ENCODE data around the gene PLSCR1.
"Not testable (repeated sequence)": the region's sequence is repeated elsewhere in the genome, so short reads cannot be mapped to it uniquely, and the experiment has no call there.

PLSCR1 gene

DNA sequence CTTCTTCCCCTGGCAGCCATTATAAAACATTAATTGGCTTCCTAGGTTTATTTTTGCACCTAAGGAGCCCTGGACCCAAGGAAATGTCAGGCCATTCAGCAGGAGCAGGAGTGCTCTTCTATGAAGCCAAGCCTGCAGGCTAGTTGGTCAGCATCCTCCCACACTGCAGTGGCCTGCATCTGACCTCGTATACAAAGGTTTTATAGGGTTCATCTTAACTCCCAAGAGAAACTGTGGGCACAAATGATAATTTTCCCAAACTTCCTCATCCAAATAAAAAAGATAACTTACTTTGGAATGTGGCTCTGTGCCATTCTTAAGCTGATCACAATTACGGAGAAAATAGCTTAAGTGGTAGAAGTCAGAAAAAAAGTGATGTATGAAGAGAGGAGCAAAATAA is 19.4 kb downstream of the PLSCR1 start:
- Histone ChIP-seq H2AK5ac (ENCODE audit: low read length, severe bottlenecking) (no peak overlapping the region), H3K9ac (ENCODE audit: low read length) (no peak overlapping the region), H2AFZ (ENCODE audit: low read depth, low read length) (no peak overlapping the region), H3K27ac (ENCODE audit: low read length, poor library complexity, severe bottlenecking) (no peak overlapping the region), H3K79me1 (replicated peaks; ENCODE audit: low read length, poor library complexity, severe bottlenecking) (peaks cover 2% of the 10 kb centered on the region), H4K8ac (ENCODE audit: low read length) (no peak overlapping the region), H3K27me3 (ENCODE audit: control insufficient read depth in 1 of 2, insufficient read depth in 1 of 2, low read length in 2 of 2) (no peaks in the 10 kb centered on the region), H3K36me3 (ENCODE audit: control insufficient read depth in 1 of 2, insufficient read depth in 2 of 2, low read depth in 1 of 2, low read length in 2 of 2) (peaks cover 0 to 83% of the 10 kb centered on the region in 2 experiments), H3K4me3 (ENCODE audit: insufficient read depth in 1 of 2, low read depth in 1 of 2, low read length in 2 of 2) (no peak overlapping the region), H2BK15ac (ENCODE audit: low read depth, poor library complexity, severe bottlenecking) (no peak overlapping the region), H3K23ac (ENCODE audit: low read length in 2 of 2) (peak overlapping the region in 1 of 2 experiments; percentile 37), H2BK120ac (ENCODE audit: low read depth, low read length) (no peak overlapping the region), H4K91ac (ENCODE audit: low read length) (no peak overlapping the region), H3K9me3 (ENCODE audit: control insufficient read depth, low read length) (no peaks in the 10 kb centered on the region), H3K4me1 (ENCODE audit: control insufficient read depth, insufficient read depth, low read depth, low read length) (peaks cover 1% of the 10 kb centered on the region), H2BK5ac (ENCODE audit: low read depth, low read length, poor library complexity, severe bottlenecking) (no peak overlapping the region), H3K18ac (ENCODE audit: low read depth in 1 of 2, low read length in 2 of 2) (no peak overlapping the region), H3K14ac (ENCODE audit: low read length in 2 of 2) (no peak overlapping the region), H2BK12ac (ENCODE audit: low read length in 2 of 2) (no peak overlapping the region), H3K4me2 (ENCODE audit: low read length, poor library complexity, severe bottlenecking) (no peak overlapping the region), H3K4ac (ENCODE audit: low read depth in 1 of 2, low read length in 2 of 2) (no peak overlapping the region)
- 100% methylated on average over 2 of the region's 2 CpGs for WGBS
- no peak for DNase-seq

- peaks cover 1% of the 10 kb centered on the region for H3K4me1 ChIP-seq (ENCODE audit: control insufficient read depth, insufficient read depth, low read depth, low read length)
- H3K27ac ChIP-seq (ENCODE audit: low read length, poor library complexity, severe bottlenecking): no peak overlapping the region
- peaks cover 1% of the 10 kb centered on the region for H3K79me1 ChIP-seq (replicated peaks; ENCODE audit: low read length, poor library complexity, severe bottlenecking)
- peak; percentile 26 for DNase-seq
- WGBS: 79% methylated on average over 4 of the region's 4 CpGs
- no peak overlapping the region for H3K9ac ChIP-seq (ENCODE audit: low read length)
- H4K91ac ChIP-seq (ENCODE audit: low read length): no peak overlapping the region
- H2AK5ac ChIP-seq (ENCODE audit: low read length, severe bottlenecking): no peak overlapping the region
- H3K9me3 ChIP-seq (ENCODE audit: control insufficient read depth, low read length): no peaks in the 10 kb centered on the region
- peaks cover 0 to 85% of the 10 kb centered on the region in 2 experiments for H3K36me3 ChIP-seq (ENCODE audit: control insufficient read depth in 1 of 2, insufficient read depth in 2 of 2, low read depth in 1 of 2, low read length in 2 of 2)
- H3K18ac ChIP-seq (ENCODE audit: low read depth in 1 of 2, low read length in 2 of 2): no peak overlapping the region
- H2BK120ac ChIP-seq (ENCODE audit: low read depth, low read length): no peak overlapping the region
- H2BK12ac ChIP-seq (ENCODE audit: low read length in 2 of 2): no peak overlapping the region
- H4K8ac ChIP-seq (ENCODE audit: low read length): no peak overlapping the region
- H3K14ac ChIP-seq (ENCODE audit: low read length in 2 of 2): no peak overlapping the region
- H3K23ac ChIP-seq (ENCODE audit: low read length in 2 of 2): no peak overlapping the region
- no peak overlapping the region for H3K4me3 ChIP-seq (ENCODE audit: insufficient read depth in 1 of 2, low read depth in 1 of 2, low read length in 2 of 2)
- H3K4me2 ChIP-seq (ENCODE audit: low read length, poor library complexity, severe bottlenecking): no peak overlapping the region
- H2AFZ ChIP-seq (ENCODE audit: low read depth, low read length): no peak overlapping the region
- H2BK15ac ChIP-seq (ENCODE audit: low read depth, poor library complexity, severe bottlenecking): no peak overlapping the region
- no peaks in the 10 kb centered on the region for H3K27me3 ChIP-seq (ENCODE audit: control insufficient read depth in 1 of 2, insufficient read depth in 1 of 2, low read length in 2 of 2)
- no peak overlapping the region for H3K4ac ChIP-seq (ENCODE audit: low read depth in 1 of 2, low read length in 2 of 2)
- no peak overlapping the region for H2BK5ac ChIP-seq (ENCODE audit: low read depth, low read length, poor library complexity, severe bottlenecking)
These were observed 20.9 kb downstream of the PLSCR1 start for GRCh38 chr3:146523531-146523930.

DNA sequence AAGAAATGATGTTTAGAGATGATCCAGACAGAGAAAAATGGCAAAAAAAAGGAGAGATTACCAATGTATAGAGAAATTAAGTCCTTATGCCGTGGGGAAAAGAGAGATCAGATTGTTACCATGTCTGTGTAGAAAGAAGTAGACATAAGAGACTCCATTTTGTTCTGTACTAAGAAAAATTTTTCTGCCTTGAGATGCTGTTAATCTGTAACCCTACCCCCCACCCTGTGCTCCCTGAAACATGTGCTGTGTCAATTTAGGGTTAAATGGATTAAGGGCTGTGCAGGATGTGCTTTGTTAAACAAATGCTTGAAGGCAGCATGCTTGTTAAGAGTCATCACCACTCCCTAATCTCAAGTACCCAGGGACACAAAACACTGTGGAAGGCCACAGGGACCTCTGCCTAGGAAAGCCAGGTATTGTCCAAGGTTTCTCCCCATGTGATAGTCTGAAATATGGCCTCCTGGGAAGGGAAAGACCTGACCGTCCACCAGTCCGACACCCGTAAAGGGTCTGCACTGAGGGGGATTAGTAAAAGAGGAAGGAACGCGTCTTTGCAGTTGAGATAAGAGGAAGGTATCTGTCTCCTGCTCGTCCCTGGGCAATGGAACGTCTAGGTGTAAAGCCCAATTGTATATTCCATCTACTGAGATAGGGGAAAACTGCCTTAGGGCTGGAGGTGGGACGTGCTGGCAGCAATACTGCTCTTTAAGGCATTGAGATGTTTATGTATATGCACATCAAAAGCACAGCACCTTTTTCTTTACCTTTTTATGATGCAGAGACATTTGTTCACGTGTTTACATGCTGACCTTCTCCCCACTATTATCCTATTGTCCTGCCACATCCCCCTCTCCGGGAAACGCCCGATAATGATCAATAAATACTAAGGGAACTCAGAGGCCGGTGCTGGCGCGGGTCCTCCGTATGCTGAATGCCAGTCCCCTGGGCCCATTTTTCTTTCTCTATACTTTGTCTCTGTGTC is 21.9 kb downstream of the PLSCR1 start:
- H2BK120ac ChIP-seq (ENCODE audit: low read depth, low read length); H4K8ac ChIP-seq (ENCODE audit: low read length); H3K27me3 ChIP-seq (ENCODE audit: control insufficient read depth in 1 of 2, insufficient read depth in 1 of 2, low read length in 2 of 2); H3K18ac ChIP-seq (ENCODE audit: low read depth in 1 of 2, low read length in 2 of 2); H2AFZ ChIP-seq (ENCODE audit: low read depth, low read length); H3K79me1 ChIP-seq (replicated peaks; ENCODE audit: low read length, poor library complexity, severe bottlenecking); H4K91ac ChIP-seq (ENCODE audit: low read length); H2BK12ac ChIP-seq (ENCODE audit: low read length in 2 of 2); H3K4me2 ChIP-seq (ENCODE audit: low read length, poor library complexity, severe bottlenecking); H2BK15ac ChIP-seq (ENCODE audit: low read depth, poor library complexity, severe bottlenecking); H3K4me3 ChIP-seq (ENCODE audit: insufficient read depth in 1 of 2, low read depth in 1 of 2, low read length in 2 of 2); DNase-seq; H2AK5ac ChIP-seq (ENCODE audit: low read length, severe bottlenecking); H3K9ac ChIP-seq (ENCODE audit: low read length); H3K14ac ChIP-seq (ENCODE audit: low read length in 2 of 2); H3K4ac ChIP-seq (ENCODE audit: low read depth in 1 of 2, low read length in 2 of 2); H3K9me3 ChIP-seq (ENCODE audit: control insufficient read depth, low read length); H3K27ac ChIP-seq (ENCODE audit: low read length, poor library complexity, severe bottlenecking); H3K23ac ChIP-seq (ENCODE audit: low read length in 2 of 2); H3K4me1 ChIP-seq (ENCODE audit: control insufficient read depth, insufficient read depth, low read depth, low read length); H2BK5ac ChIP-seq (ENCODE audit: low read depth, low read length, poor library complexity, severe bottlenecking): not testable (repeated sequence)
- H3K36me3 ChIP-seq (ENCODE audit: control insufficient read depth in 1 of 2, insufficient read depth in 2 of 2, low read depth in 1 of 2, low read length in 2 of 2): peaks cover 0 to 85% of the 10 kb centered on the region in 2 experiments
- 80% methylated on average over 16 of the region's 17 CpGs for WGBS

GRCh38 chr3:146521394-146521793 is 23.0 kb downstream of the PLSCR1 start:
- Histone ChIP-seq H3K36me3 (ENCODE audit: control insufficient read depth in 1 of 2, insufficient read depth in 2 of 2, low read depth in 1 of 2, low read length in 2 of 2) (peaks cover 0 to 81% of the 10 kb centered on the region in 2 experiments), H2AK5ac (ENCODE audit: low read length, severe bottlenecking) (no peak overlapping the region), H3K18ac (ENCODE audit: low read depth in 1 of 2, low read length in 2 of 2) (no peak overlapping the region), H2BK12ac (ENCODE audit: low read length in 2 of 2) (no peak overlapping the region), H3K4me3 (ENCODE audit: insufficient read depth in 1 of 2, low read depth in 1 of 2, low read length in 2 of 2) (no peak overlapping the region), H3K4me2 (ENCODE audit: low read length, poor library complexity, severe bottlenecking) (no peak overlapping the region), H3K9me3 (ENCODE audit: control insufficient read depth, low read length) (no peaks in the 10 kb centered on the region), H3K27me3 (ENCODE audit: control insufficient read depth in 1 of 2, insufficient read depth in 1 of 2, low read length in 2 of 2) (no peaks in the 10 kb centered on the region), H3K27ac (ENCODE audit: low read length, poor library complexity, severe bottlenecking) (no peak overlapping the region), H2BK15ac (ENCODE audit: low read depth, poor library complexity, severe bottlenecking) (no peak overlapping the region), H3K23ac (ENCODE audit: low read length in 2 of 2) (no peak overlapping the region), H2BK120ac (ENCODE audit: low read depth, low read length) (no peak overlapping the region), H3K79me1 (replicated peaks; ENCODE audit: low read length, poor library complexity, severe bottlenecking) (no peaks in the 10 kb centered on the region), H3K4ac (ENCODE audit: low read depth in 1 of 2, low read length in 2 of 2) (no peak overlapping the region), H4K91ac (ENCODE audit: low read length) (no peak overlapping the region), H4K8ac (ENCODE audit: low read length) (no peak overlapping the region), H2BK5ac (ENCODE audit: low read depth, low read length, poor library complexity, severe bottlenecking) (no peak overlapping the region), H3K9ac (ENCODE audit: low read length) (no peak overlapping the region), H3K14ac (ENCODE audit: low read length in 2 of 2) (no peak overlapping the region), H2AFZ (ENCODE audit: low read depth, low read length) (no peak overlapping the region), H3K4me1 (ENCODE audit: control insufficient read depth, insufficient read depth, low read depth, low read length) (peaks cover 1% of the 10 kb centered on the region)
- WGBS: 100% methylated on average over 1 of the region's 1 CpG
- DNase-seq: no peak
